IMR-90 (cell line): ENCODE data around the gene RND3. TPM values are rescaled to one million over a fixed set of nuclear protein-coding genes. Genes with fewer than 3 reads are reported as not detected.
A peak's percentile ranks its signal among the peaks of the same experiment; 100 is the strongest.

Experiments used
- ATAC-seq: fragments of 200-7000 bp; cut with Tn5 transposase; 2 replicates; pipeline ENCODE4 v1.9.1; 2020; ENCODE audit warnings: low read depth, mild to moderate bottlenecking, moderate library complexity
- BruUV-seq: library from RNA; stranded (reverse); fragments of 400-500 nt; replicated peaks from 2 replicates; lab custom pipeline; 2021; lab: Mats Ljungman, UMichigan
- CTCF ChIA-PET: fragments of 300-600 bp; formaldehyde crosslinking; extraction: SDS; loops from one replicate; lab custom pipeline; 2021; ENCODE audit warnings: antibody characterized with exemption; lab: Yijun Ruan, JAX
- POLR2A ChIA-PET: fragments of 300-600 bp; sonication (Branson Sonifier 250); formaldehyde crosslinking; loops from one replicate; lab custom pipeline; 2022; ENCODE audit warnings: antibody characterized with exemption; ENCODE audit not compliant: unreplicated experiment; lab: Charles Lee
- DNase-seq: peaks from one replicate; pipeline ENCODE4 v3.0.0; 2013
- H2AFZ ChIP-seq: replicated peaks from 2 replicates; pipeline ENCODE3; 2013; ENCODE audit warnings: low read length, mild to moderate bottlenecking; ENCODE audit not compliant: poor library complexity
- H2AK5ac ChIP-seq: 2 replicates; pipeline ENCODE4 v1.6.1; 2013; ENCODE audit warnings: low read depth, low read length, inconsistent platforms
- H2AK9ac ChIP-seq: replicated peaks from 2 replicates; pipeline ENCODE3; 2013; ENCODE audit warnings: mild to moderate bottlenecking, low read depth, low read length, moderate library complexity; ENCODE audit not compliant: poor library complexity
- H2BK120ac ChIP-seq: 2 replicates; pipeline ENCODE4 v1.6.1; 2013; ENCODE audit warnings: low read depth, low read length, inconsistent platforms
- H2BK15ac ChIP-seq: 3 replicates; pipeline ENCODE4 v1.6.1; 2013; ENCODE audit warnings: low read depth, low read length, inconsistent platforms
- H2BK20ac ChIP-seq: 2 replicates; pipeline ENCODE4 v1.6.1; 2013; ENCODE audit warnings: low read depth, mild to moderate bottlenecking, inconsistent platforms, low read length, moderate library complexity
- H2BK5ac ChIP-seq: 2 replicates; pipeline ENCODE4 v1.6.1; 2013; ENCODE audit warnings: mild to moderate bottlenecking, low read depth, low read length, inconsistent platforms; ENCODE audit not compliant: poor library complexity, severe bottlenecking
- H3K14ac ChIP-seq: replicated peaks from 2 replicates; pipeline ENCODE4 v1.6.1; 2013; ENCODE audit warnings: low read depth, low read length, inconsistent platforms
- H3K18ac ChIP-seq: 2 replicates; pipeline ENCODE4 v1.6.1; 2013; ENCODE audit warnings: low read depth, low read length, control low read depth
- H3K23ac ChIP-seq: 2 replicates; pipeline ENCODE4 v1.6.1; 2013; ENCODE audit warnings: low read depth, low read length, inconsistent platforms
- H3K27ac ChIP-seq: 2 replicates; pipeline ENCODE4 v1.5.1; 2013; ENCODE audit warnings: mild to moderate bottlenecking, control low read depth, low read length; ENCODE audit not compliant: insufficient read depth
- H3K27me3 ChIP-seq: 2 replicates; pipeline ENCODE4 v1.6.1; 2013; ENCODE audit warnings: low read length; ENCODE audit not compliant: control insufficient read depth, insufficient read depth
- H3K36me3 ChIP-seq: 2 replicates; pipeline ENCODE4 v1.6.1; 2013; ENCODE audit warnings: low read length, mixed read lengths; ENCODE audit not compliant: control insufficient read depth, insufficient read depth
- H3K4ac ChIP-seq: 2 replicates; pipeline ENCODE4 v1.6.1; 2013; ENCODE audit warnings: low read depth, low read length, inconsistent platforms
- H3K4me1 ChIP-seq: 2 replicates; pipeline ENCODE4 v1.6.1; 2013; ENCODE audit warnings: low read length, mixed read lengths; ENCODE audit not compliant: control insufficient read depth, insufficient read depth
- H3K4me2 ChIP-seq: 2 replicates; pipeline ENCODE4 v1.6.1; 2013; ENCODE audit warnings: low read depth, mild to moderate bottlenecking, control low read depth, low read length, moderate library complexity
- H3K4me3 ChIP-seq: 2 replicates; pipeline ENCODE4 v1.5.1; 2013; ENCODE audit warnings: low read depth, mild to moderate bottlenecking, control low read depth, low read length, moderate library complexity; ENCODE audit not compliant: insufficient read depth
- H3K56ac ChIP-seq: 2 replicates; pipeline ENCODE4 v1.6.1; 2013; ENCODE audit warnings: low read length, inconsistent platforms; ENCODE audit not compliant: insufficient read depth; ENCODE audit errors: extremely low read depth
- H3K79me1 ChIP-seq, 2 experiments: 2 replicates each; pipeline ENCODE4 v1.6.1; 2013; ENCODE audit warnings: low read length in 2 of 2, inconsistent platforms in 1 of 2, low read depth in 1 of 2
- H3K9ac ChIP-seq: 2 replicates; pipeline ENCODE4 v1.6.1; 2013; ENCODE audit warnings: low read depth, low read length, control low read depth
- H3K9me1 ChIP-seq: 2 replicates; pipeline ENCODE4 v1.6.1; 2013; ENCODE audit warnings: low read length, inconsistent platforms; ENCODE audit not compliant: insufficient read depth
- H3K9me3 ChIP-seq: 2 replicates; pipeline ENCODE4 v1.6.1; 2013; ENCODE audit warnings: low read length; ENCODE audit not compliant: control insufficient read depth, insufficient read depth
- H4K20me1 ChIP-seq: 2 replicates; pipeline ENCODE4 v1.6.1; 2013; ENCODE audit warnings: low read length, inconsistent platforms; ENCODE audit not compliant: insufficient read depth
- H4K5ac ChIP-seq: 2 replicates; pipeline ENCODE4 v1.6.1; 2013; ENCODE audit warnings: mild to moderate bottlenecking, low read depth, low read length, control low read depth
- H4K8ac ChIP-seq, 2 experiments: 2 replicates each; pipeline ENCODE4 v1.6.1; 2013; ENCODE audit warnings: low read depth in 2 of 2, low read length in 2 of 2, control low read depth in 1 of 2, inconsistent platforms in 1 of 2
- H4K91ac ChIP-seq: 2 replicates; pipeline ENCODE4 v1.6.1; 2013; ENCODE audit warnings: low read depth, low read length, inconsistent platforms; ENCODE audit not compliant: insufficient read depth
- MAFK ChIP-seq: IDR thresholded peaks from 2 replicates; pipeline ENCODE4 v1.6.1; 2012; ENCODE audit warnings: low read depth, low read length, improper control_type of control experiment
- NFE2L2 ChIP-seq: fragments of 150-350 bp; IDR thresholded peaks from 2 replicates; pipeline ENCODE4 v1.6.1; 2016; ENCODE audit warnings: low read depth, mild to moderate bottlenecking, low read length
- dilution Hi-C: fragments of 300-500 bp; cut with HindIII; formaldehyde crosslinking; loops from one replicate; pipeline ENCODE4 v1.14.3; 2018; ENCODE audit warnings: low sequenced_read_pairs; ENCODE audit not compliant: unreplicated experiment
- in situ Hi-C: fragments of 300-500 bp; cut with MboI; formaldehyde crosslinking; loops from 3 replicates; pipeline ENCODE4 v1.14.3; 2019; ENCODE audit warnings: low sequenced_read_pairs, inconsistent platforms, mixed read lengths
- intact Hi-C: fragments of 100-400 bp; cut with micrococcal nuclease; formaldehyde crosslinking; loops from 2 replicates; pipeline ENCODE4 v1.10.0; 2022
- polyA plus RNA-seq, 3 experiments: library from polyadenylated mRNA; depleted of rRNA; stranded (reverse); fragments of >200 nt; gene quantifications; 2 replicates each; pipeline ENCODE4 v1.2.3, GENCODE V29; 2012; ENCODE audit warnings: low replicate concordance in 1 of 3
- total RNA-seq: library from RNA; depleted of rRNA; stranded (reverse); fragments of >200 nt; gene quantifications from 2 replicates; pipeline ENCODE4 v1.2.3, GENCODE V29; 2012

The RND3 gene
- total and polyA plus RNA-seq, 2 of the 4 experiments (the other 2 are of a cell fraction) = 111 to 449 TPM

DNA sequence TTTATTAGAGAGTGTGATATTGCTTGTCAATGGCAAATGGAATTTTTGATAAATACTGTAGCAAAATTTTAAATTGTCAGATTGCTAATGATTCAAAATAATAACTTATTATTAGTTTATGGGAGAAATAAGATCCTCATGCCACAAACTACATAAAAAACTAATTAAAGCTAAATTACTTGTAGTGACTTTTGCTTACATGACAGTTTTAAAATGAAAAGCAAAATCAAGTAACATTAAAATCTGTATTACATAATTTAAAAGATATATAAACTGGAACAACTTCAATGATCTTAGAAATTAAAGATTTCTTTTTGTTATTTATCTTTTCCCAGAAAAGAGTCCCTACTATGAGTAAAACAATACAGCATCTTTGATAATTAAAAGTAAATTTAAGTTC is 17.7 kb upstream of the RND3 start:
- dilution Hi-C loops = no loop called here
- no peak overlapping the region for H4K91ac ChIP-seq
- CTCF ChIA-PET = no interaction called here

More for the DNA sequence above, 17.7 kb upstream of the RND3 start:
- Histone ChIP-seq H3K27me3 (no peaks in the 10 kb centered on the region), H4K5ac (no peak overlapping the region; the same call in 1 of the 2 replicates), H3K27ac (no peak overlapping the region), H2BK15ac (no peak overlapping the region), H3K14ac (no peak overlapping the region), H2AK5ac (no peak overlapping the region), H3K9me1 (no peaks in the 10 kb centered on the region), H3K4ac (no peak overlapping the region), H3K4me3 (no peak overlapping the region), H3K4me2 (no peak overlapping the region), H3K79me1 (no peaks in the 10 kb centered on the region), H3K9ac (no peak overlapping the region), H3K56ac (no peak overlapping the region), H2AFZ (no peak overlapping the region), H3K4me1 (peaks cover 3% of the 10 kb centered on the region; the same call in 1 of the 2 replicates), H3K9me3 (no peaks in the 10 kb centered on the region), H3K18ac (no peak overlapping the region), H4K20me1 (no peaks in the 10 kb centered on the region), H2BK120ac (no peak overlapping the region), H3K36me3 (no peaks in the 10 kb centered on the region), H3K23ac (no peak overlapping the region), H2AK9ac (no peak overlapping the region), H2BK5ac (no peak overlapping the region), H4K8ac (no peak overlapping the region), H2BK20ac (no peak overlapping the region)
- no peak for DNase-seq
- POLR2A ChIA-PET = no interaction called here
- in situ Hi-C loops = no loop called here
- intact Hi-C loops = no loop called here
- no peak for ATAC-seq
- BruUV-seq = no TSS peak
- TF ChIP-seq MAFK (peak; percentile 80), NFE2L2 (no peak)
